HG02763 (cell line): Measurements from ENCODE around the gene RAB3IP.
"Not testable (repeated sequence)": the region's sequence is repeated elsewhere in the genome, so short reads cannot be mapped to it uniquely, and the experiment has no call there.

Experiments
- ATAC-seq: cut with Tn5 transposase; IDR thresholded peaks from one replicate; pipeline ENCODE4 v1.9.1; 2021; ENCODE audit warnings: mild to moderate bottlenecking, moderate library complexity; ENCODE audit not compliant: unreplicated experiment

Gene RAB3IP

DNA sequence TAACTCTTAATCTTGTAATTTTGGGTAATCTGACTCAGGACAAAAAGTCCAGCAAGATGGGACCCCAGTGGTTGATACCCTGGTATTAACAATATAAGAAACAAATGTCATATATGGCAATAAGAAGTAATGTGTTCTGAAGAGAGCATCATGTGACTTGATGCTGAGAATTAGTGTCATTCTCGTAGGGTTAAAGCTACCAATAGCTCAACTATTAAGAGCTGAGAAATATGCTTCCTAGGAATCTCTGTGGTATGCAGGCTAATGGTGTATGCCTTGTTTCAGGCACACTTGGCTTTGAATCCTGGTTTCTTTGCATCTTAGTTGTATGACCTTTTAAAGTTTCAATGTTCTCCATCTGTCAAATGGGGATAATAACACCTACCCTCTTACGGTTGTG, 95.5 kb downstream of the RAB3IP start:
- ATAC-seq = no peak

DNA sequence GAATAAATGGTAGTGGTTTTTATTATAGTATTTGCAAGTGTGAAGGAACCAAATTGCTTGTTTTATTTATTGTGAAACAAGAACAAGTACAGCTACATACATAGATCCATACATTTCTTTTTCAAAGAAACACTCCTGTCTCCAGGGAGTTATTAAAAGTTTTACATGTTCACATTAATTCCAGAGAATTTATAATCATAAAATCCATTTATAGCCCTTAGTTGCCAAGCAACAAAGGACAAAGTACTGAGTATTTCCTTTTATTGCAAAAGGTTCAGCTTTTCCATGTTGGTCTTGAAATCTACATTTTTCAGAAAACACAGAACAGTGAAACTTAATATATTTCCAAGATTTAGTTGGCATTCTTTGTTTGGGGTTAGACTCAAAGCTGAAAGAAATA, 95.9 kb downstream of the RAB3IP start:
- ATAC-seq = no peak

DNA sequence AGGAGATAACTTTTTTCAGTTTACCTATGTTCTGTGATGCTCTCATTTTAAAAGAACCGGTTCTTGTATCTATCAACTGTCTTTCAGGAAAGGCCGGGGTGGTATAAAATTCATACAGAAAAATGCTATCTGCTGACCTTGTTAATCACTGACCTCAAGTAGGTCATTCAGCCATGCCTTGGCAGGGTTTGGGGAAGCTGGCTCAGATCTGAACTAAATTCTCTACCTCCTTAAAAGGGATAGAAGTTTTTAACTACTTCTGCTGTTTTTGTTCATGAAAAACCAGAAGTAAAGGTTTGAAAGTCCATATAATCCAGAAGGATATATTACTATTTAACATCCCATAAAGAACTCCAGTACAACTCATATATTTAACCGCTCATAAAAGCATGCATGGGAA, 96.4 kb downstream of the RAB3IP start:
- no peak for ATAC-seq

DNA sequence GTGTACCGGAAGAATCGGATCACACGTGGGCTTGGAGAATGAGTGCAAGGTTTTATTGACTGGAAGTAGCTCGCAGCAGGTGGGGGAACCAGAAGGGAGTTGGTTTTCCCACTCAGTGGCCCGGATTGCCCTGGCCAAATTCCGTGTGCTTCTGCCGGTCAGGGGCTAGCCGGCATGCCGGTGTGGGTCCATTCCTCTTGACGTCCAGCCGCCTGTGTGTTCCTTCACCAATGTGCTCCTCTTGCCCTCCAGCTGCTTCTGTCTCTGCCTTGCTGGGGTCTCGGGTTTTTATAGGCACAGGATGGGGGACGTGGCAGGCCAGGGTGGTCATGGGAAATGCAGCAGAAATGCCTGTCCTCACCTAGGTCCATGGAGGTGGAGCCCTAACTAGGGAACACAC, 97.4 kb downstream of the RAB3IP start:
- no peak for ATAC-seq

DNA sequence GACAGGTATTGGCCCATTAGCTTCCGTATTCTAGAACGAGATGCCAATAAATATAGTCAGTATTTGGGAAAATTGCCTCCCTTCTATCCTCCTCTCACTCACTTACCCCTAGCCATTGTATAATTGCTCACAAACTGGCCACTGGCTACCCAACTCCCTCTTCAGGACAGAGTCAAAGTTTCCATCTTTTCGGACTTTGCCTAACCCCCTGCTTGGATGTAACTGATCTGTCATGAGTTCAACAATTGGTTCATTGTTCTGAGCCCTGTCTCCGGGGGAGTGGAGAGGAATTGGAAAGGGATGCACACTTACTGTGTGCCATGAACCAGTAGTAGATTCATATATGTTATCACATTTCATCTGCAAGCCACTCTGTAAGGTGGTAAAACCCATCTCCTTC, 98.5 kb downstream of the RAB3IP start:
- no peak for ATAC-seq

DNA sequence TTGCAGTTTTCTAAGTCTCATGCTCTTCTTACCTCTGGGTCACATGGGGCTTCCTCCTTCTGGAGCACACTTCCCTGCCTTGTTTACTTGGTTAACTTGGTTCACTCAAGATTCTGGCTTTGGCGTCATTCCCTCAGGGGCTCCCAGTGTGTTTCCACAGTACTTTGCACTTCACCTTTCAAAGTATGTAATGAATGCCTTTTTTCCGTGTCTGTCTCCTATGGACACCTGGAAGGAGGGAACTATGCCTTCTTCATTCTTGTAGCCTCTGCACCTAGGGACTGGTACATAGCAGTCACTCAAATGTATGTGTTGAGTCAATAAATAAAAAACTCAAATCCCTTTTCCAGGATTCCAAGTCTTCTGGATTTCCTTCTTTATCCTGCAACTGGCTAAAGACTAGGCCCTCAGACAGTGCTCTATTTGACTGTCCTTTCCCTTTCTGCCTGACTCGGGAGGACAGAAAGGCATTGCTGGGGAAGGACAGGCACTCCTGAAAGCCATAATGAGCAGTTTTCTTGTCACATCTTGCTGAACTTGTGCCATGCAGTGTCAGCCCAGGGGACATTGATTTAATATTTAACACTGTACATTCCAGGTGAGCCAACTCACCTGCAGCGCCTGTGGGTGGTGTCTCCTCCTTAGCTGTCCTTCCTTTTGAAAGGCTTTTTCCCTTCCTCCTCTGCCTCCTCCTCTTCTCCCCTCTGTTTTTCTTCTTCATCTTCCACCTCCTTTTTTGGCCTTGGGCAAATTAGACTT, 99.2 kb downstream of the RAB3IP start:
- ATAC-seq = no peak

DNA sequence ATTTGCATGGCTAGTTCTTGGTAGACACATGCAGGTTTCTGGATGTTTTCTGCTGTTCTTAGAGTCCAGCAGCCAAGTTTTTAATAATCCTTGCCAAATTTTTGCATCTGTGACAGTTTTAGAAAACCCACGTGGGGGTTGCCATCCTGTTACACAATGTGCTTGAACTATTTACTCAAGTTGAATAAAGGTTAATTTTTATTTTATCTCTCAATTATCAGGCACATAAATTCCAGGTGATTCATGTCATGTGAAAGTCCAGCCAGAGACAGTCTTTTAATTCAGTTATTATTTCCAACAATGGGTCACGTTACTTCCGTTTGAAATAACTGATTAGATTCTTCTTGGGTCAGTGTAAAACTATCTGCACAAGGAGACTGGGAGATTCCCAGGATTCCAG, 102.1 kb downstream of the RAB3IP start:
- ATAC-seq = no peak

DNA sequence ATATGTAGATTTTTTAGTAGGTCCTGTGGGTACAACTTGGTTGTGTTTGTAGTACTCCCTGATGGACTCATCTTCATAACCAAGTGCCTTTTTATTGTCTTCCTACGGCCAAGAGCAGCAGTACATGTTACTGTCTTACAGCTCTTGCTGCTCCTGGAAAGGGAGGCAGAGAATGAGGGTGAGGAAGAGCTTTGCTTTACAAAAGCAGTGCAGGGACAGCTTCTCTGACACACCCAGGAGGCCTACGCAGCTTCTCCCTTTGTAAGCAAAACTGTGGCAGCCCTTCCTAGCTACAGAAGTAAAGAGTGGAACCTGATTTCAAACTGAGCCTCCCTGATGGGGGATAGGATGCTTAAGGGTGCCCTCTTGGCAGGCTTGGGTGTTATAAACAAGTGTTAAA, 104.9 kb downstream of the RAB3IP start:
- ATAC-seq = no peak

DNA sequence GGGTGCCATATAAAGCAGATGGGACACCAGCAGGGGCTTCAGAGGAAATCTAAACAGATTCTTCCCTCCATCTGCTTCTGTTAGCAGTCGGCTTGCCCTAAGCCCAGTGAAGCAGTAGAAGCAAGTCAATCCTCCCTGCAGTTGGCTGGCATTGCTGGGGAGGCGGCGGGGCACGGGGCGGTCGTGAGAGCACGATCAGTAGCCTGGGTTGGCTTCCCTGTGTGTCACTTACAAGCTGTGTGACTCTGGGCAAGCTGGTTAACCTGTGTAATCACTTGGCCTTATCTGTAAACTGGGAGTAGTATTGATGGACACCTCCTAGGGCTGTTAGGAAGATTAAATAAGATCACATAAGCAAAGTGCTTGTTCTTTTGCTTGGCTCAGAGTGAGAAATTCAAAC, 105.8 kb downstream of the RAB3IP start:
- ATAC-seq = no peak

DNA sequence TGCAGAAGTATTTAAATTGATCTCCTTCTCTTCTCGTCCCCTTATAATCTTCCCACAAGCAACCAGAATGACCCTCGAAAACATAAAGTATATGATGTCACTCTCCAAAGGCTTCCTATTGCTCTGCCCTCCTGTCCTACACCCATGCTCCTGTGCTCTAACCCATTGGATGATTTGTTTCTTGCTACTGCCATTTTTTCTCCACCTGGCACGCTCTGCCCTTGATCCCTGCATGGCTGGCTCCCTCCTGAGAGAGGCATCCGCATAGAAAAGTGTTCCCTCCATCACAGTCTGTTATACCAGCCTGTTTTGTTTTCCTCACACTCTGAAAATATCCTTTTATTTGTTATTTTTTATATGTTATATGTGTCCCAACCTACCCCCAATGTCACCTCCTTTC, 106.2 kb downstream of the RAB3IP start:
- no peak for ATAC-seq

DNA sequence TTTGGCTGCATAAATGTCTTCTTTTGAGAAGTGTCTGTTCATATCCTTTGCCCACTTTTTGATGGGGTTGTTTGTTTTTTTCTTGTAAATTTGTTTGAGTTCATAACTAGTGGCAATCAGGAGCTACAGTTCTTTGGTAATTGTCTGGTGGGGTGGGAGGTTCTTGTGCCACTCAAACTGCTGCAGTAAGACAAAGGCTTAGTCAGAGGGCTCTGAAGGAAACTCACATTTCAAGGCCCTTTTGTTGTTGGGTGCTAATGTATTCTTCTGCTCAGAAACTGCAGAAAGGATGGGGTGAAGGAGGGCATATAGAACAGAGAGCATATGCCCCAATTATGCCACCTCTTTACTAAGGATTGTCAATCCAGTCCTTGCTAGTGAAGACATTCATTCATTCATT, 108.3 kb downstream of the RAB3IP start:
- ATAC-seq = no peak

DNA sequence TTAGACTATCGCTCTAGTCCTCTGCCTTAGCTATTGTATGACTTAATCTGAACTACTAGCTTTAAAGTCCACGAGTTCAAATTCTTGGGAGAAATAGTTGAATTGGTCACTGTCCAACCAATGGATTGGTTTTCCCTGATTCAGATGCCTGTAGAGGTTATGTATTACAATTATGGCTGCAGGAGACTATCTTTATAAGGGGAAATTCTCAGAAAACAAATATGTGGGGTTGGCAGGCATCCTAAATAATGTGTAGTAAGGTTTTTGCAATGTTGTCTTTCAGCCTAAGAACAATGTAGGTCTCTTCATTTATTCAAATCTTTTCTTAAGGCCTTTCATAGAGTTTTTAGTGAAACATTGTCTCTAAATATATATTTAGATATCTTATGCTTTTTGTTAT, 113.3 kb downstream of the RAB3IP start:
- ATAC-seq = no peak

DNA sequence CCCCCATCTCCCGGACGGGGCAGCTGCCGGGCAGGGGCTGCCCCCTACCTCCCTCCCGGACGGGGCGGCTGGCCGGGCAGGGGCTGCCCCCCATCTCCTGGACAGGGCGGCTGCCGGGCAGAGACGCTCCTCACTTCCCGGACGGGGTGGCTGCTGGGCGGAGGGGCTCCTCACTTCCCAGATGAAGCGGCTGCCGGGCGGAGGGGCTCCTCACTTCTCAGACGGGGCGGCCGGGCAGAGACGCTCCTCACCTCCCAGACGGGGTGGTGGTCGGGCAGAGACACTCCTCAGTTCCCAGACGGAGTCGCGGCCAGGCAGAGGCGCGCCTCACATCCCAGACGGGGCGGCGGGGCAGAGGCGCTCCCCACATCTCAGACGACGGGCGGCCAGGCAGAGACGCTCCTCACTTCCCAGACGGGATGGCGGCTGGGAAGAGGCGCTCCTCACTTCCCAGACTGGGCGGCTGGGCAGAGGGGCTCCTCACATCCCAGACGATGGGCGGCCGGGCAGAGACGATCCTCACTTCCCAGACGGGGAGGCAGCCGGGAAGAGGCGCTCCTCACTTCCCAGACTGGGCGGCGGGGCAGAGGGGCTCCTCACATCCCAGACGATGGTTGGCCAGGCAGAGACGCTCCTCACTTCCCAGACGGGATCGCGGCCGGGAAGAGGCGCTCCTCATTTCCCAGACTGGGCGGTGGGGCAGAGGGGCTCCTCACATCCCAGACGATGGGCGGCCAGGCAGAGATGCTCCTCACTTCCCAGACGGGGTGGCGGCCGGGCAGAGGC, 114.7 kb downstream of the RAB3IP start:
- ATAC-seq = not testable (repeated sequence)

DNA sequence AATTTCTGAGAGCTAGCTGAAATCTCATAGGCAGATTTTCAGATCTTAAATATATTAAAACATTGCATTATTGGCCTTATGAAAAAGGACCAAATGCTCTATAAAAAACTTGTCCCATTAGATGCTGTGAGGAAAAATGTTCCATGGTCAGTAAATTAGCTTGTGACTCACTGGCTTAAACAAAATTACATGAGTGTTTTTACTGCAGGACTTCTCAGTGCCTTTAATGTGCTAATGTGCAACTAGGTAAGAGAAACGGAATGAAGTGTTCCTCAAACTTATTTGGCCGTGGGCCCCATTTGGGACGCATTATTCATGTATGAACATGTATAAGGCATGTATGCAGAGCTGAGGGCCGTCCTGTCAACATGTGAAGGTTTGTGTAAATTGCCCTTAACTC, 128.0 kb downstream of the RAB3IP start:
- no peak for ATAC-seq

DNA sequence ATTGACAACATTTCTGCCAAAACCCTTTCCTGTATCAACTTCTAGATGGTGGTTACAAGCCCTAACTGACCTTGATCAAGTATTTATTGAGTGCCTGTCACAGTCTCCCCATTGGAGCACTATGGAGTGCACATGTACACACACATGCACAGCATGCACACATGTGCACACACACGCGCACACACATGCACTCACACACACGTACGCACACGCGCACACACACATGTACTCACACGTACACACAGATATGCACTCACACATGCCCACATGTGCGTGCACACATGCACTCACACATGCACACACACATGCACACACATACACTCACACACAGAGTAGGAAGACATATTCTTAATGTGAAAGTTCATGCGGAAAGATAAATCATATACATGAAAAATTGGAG, 130.0 kb downstream of the RAB3IP start:
- ATAC-seq = no peak

DNA sequence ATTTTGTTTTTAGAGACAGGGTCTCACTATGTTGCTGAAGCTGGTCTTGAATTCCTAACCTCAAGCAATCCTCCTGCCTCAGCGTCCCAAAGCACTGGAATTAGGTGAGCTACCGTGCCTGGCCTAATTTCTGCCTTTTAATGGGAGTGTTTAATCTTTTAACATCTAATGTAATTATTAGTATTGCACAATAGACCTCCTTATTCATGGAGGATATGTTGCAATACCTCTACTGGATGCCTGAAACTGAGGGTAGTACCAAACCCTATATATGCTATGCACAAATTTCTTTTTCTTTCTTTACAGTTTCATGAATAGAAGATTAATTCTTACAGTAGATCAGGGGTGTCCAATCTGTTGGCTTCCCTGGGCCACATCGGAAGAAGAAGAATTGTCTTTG, 134.1 kb downstream of the RAB3IP start:
- ATAC-seq = no peak
